ENCODE results near the gene SLC13A5. TPM values are rescaled to one million over a fixed set of nuclear protein-coding genes. Genes with fewer than 3 reads are reported as not detected.

The SLC13A5 gene
- total RNA-seq, 4 donors from 2014 or later: 0.61 to 2.8 TPM; not detected in 2

DNA sequence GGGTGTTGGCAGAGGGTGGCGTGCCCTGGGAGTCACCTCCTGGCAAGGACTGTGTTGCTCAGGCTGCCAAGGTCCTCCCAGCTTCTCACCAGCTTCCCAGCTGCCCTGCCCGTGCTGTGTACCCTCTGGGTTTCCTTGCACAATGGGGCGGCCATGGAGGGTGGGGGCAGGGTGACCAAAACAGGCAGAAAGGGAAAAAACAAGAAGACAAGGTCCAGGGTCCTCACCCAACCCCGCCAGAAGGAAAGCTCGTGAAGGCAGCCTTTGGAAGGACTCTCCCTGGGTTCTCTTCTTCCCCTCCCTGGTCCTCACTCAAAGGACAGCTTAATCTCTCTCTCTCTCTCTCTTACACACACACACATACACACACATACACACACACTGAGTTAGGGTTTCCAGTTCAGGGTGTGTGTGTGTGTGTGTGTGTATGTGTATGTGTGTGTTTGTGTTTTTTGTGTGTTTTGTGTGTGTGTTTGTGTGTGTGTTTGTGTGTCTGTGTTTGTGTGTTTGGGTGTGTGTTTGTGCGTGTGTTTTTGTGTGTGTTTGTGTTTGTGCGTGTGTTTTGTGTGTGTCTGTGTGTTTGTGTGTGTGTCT, 2.0 kb downstream of the SLC13A5 start:
- no peak for DNase-seq
- intact Hi-C loops (cut with DNase I; ENCODE audit: low total_unique reads): no loop called here
- peaks cover 0 to 3% of the 10 kb centered on the region in 2 donors for H3K9me3 ChIP-seq
- H3K36me3 ChIP-seq: no peaks in the 10 kb centered on the region
- H3K4me3 ChIP-seq: no peak overlapping the region
- no peak overlapping the region for H3K27ac ChIP-seq
- H3K27me3 ChIP-seq: peaks cover 0 to 9% of the 10 kb centered on the region in 2 donors
- no peak for TF ChIP-seq POLR2A (IDR thresholded peaks at IDR 0.05)
- TF ChIP-seq, protein P1, sequence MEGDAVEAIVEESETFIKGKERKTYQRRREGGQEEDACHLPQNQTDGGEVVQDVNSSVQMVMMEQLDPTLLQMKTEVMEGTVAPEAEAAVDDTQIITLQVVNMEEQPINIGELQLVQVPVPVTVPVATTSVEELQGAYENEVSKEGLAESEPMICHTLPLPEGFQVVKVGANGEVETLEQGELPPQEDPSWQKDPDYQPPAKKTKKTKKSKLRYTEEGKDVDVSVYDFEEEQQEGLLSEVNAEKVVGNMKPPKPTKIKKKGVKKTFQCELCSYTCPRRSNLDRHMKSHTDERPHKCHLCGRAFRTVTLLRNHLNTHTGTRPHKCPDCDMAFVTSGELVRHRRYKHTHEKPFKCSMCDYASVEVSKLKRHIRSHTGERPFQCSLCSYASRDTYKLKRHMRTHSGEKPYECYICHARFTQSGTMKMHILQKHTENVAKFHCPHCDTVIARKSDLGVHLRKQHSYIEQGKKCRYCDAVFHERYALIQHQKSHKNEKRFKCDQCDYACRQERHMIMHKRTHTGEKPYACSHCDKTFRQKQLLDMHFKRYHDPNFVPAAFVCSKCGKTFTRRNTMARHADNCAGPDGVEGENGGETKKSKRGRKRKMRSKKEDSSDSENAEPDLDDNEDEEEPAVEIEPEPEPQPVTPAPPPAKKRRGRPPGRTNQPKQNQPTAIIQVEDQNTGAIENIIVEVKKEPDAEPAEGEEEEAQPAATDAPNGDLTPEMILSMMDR (IDR thresholded peaks at IDR 0.05): no peak
- H3K4me1 ChIP-seq: no peaks in the 10 kb centered on the region

DNA sequence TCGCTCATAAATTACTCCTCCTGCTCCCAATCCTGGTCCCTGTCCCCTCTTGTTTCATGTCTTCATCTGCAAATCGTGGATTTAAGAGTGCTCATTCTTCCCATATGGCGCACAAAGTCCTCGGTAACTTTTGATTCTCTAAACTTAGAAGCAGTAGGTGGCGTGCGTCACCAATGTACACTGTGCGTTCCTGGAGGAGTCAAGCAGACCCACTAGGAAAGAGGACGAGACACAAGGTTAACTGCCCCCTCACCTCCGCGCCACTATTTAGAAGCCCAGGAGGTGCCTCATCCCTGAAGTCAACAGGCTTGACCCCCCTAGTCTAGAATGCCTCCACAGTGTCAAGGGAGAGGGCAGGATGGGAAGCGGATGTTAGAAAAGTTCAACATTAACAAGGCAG, 2.9 kb downstream of the SLC13A5 start:
- H3K27me3 ChIP-seq: peaks cover 0 to 9% of the 10 kb centered on the region in 2 donors
- no peak overlapping the region for H3K27ac ChIP-seq
- TF ChIP-seq, protein P1 (IDR thresholded peaks at IDR 0.05): no peak
- TF ChIP-seq POLR2A (IDR thresholded peaks at IDR 0.05): no peak
- intact Hi-C loops (cut with DNase I; ENCODE audit: low total_unique reads): no loop called here
- H3K4me1 ChIP-seq: no peaks in the 10 kb centered on the region
- no peak for DNase-seq
- H3K9me3 ChIP-seq: peaks cover 0 to 3% of the 10 kb centered on the region in 2 donors
- no peak overlapping the region for H3K4me3 ChIP-seq
- no peaks in the 10 kb centered on the region for H3K36me3 ChIP-seq

GRCh38 chr17:6708357-6708961, 4.7 kb downstream of the SLC13A5 start:
- no peaks in the 10 kb centered on the region for H3K4me1 ChIP-seq
- peaks cover 0 to 9% of the 10 kb centered on the region in 2 donors for H3K27me3 ChIP-seq
- H3K9me3 ChIP-seq: no peaks in the 10 kb centered on the region
- no peak overlapping the region for H3K4me3 ChIP-seq
- H3K36me3 ChIP-seq: no peaks in the 10 kb centered on the region
- no peak overlapping the region for H3K27ac ChIP-seq
- DNase-seq: no peak
- intact Hi-C loops (cut with DNase I; ENCODE audit: low total_unique reads): no loop called here
- no peak for TF ChIP-seq POLR2A (IDR thresholded peaks at IDR 0.05)
- TF ChIP-seq, protein P1 (IDR thresholded peaks at IDR 0.05): no peak

- no peak overlapping the region for H3K27ac ChIP-seq
- intact Hi-C loops (cut with DNase I; ENCODE audit: low total_unique reads): no loop called here
- no peaks in the 10 kb centered on the region for H3K36me3 ChIP-seq
- no peak for TF ChIP-seq POLR2A (IDR thresholded peaks at IDR 0.05)
- TF ChIP-seq, protein P1 (IDR thresholded peaks at IDR 0.05): no peak
- no peak for DNase-seq
- H3K4me3 ChIP-seq: no peak overlapping the region
- H3K4me1 ChIP-seq: no peaks in the 10 kb centered on the region
- no peaks in the 10 kb centered on the region for H3K27me3 ChIP-seq
- no peaks in the 10 kb centered on the region for H3K9me3 ChIP-seq
Measured at GRCh38 chr17:6706996-6707395, 6.2 kb downstream of the SLC13A5 start.

DNA sequence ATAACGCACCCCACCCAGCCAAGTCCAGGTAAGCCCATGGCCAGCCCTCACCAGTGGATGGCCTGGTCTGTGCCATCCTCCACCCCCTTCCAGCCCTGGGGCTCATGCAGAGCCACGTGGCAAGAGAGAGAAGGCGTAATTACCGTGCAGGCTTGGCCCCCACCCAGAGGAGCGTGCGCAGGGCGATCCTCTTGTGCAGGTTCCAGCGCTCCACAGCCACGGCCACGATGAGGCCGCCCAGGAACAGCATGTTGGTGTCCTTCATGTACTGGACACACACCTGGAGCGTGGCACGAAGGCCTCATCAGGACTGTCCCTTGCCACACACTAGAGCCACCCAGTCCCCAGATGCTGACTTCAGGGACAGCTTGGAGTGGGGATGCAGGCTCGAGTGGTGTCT, 6.7 kb downstream of the SLC13A5 start:
- intact Hi-C loops (cut with DNase I; ENCODE audit: low total_unique reads): no loop called here
- no peak overlapping the region for H3K27ac ChIP-seq
- no peak for DNase-seq
- H3K4me1 ChIP-seq: no peaks in the 10 kb centered on the region
- H3K27me3 ChIP-seq: no peaks in the 10 kb centered on the region
- no peaks in the 10 kb centered on the region for H3K36me3 ChIP-seq
- no peak for TF ChIP-seq POLR2A (IDR thresholded peaks at IDR 0.05)
- TF ChIP-seq, protein P1 (IDR thresholded peaks at IDR 0.05): no peak
- no peaks in the 10 kb centered on the region for H3K9me3 ChIP-seq
- H3K4me3 ChIP-seq: no peak overlapping the region
